HepG2 (cell line): ENCODE results near the gene ZNF669. TPM values are rescaled to one million over a fixed set of nuclear protein-coding genes. Genes with fewer than 3 reads are reported as not detected.
A peak's percentile ranks its signal among the peaks of the same experiment; 100 is the strongest.

Experiments used
- ATAC-seq: fragments of 200-7000 bp; cut with Tn5 transposase; 3 replicates; pipeline ENCODE4 v1.9.1; 2020; ENCODE audit warnings: mild to moderate bottlenecking, moderate library complexity
- BruUV-seq: library from RNA; stranded (reverse); fragments of 400-500 nt; replicated peaks from 2 replicates; lab custom pipeline; 2021; lab: Mats Ljungman, UMichigan
- CTCF ChIA-PET: fragments of 300-600 bp; formaldehyde crosslinking; extraction: SDS; loops from one replicate; lab custom pipeline; 2021; ENCODE audit warnings: low total read pairs, inconsistent platforms, low intra/inter-chr PET ratio; lab: Yijun Ruan, JAX
- POLR2A ChIA-PET: fragments of 350-600 bp; sonication (Branson Sonifier 250); formaldehyde crosslinking; loops from one replicate; lab custom pipeline; 2020; ENCODE audit warnings: antibody characterized with exemption, inconsistent platforms; lab: Yijun Ruan, JAX
- DNase-seq: peaks from one replicate; pipeline ENCODE4 v3.0.0-alpha.2; 2015; ENCODE audit warnings: low spot score
- FAIRE-seq: peaks from 3 replicates; lab custom pipeline; 2011; peaks lifted over from hg19 to GRCh38; lab: Jason Lieb, UNC
- H2AFZ ChIP-seq: one replicate; pipeline ENCODE4 v1.6.1; 2011; ENCODE audit warnings: low read length, inconsistent platforms
- H3K27ac ChIP-seq: fragments of 300-600 bp; 3 replicates; pipeline ENCODE4 v1.8.0; 2011; ENCODE audit warnings: mixed run types, mild to moderate bottlenecking, mixed read lengths, low read length, inconsistent platforms; ENCODE audit not compliant: insufficient read depth; ENCODE audit errors: extremely low read length
- H3K27me3 ChIP-seq, 2 experiments: fragments of 200-600 bp in 1 of 2; 2 replicates in 1 of 2; 3 replicates in 1 of 2; pipeline versions ENCODE4 v1.6.0 to v1.8.0; 2011; ENCODE audit warnings: low read length in 2 of 2, mild to moderate bottlenecking in 2 of 2, moderate library complexity in 2 of 2, inconsistent platforms in 1 of 2; ENCODE audit not compliant: insufficient read depth in 2 of 2, control insufficient read depth in 1 of 2
- H3K36me3 ChIP-seq, 2 experiments: fragments of 200-600 bp in 1 of 2; replicated peaks in 1 of 2; 2 replicates in 1 of 2; 3 replicates in 1 of 2; pipeline versions ENCODE4 v1.5.1 to v1.8.0; 2011; ENCODE audit warnings: low read length in 2 of 2, inconsistent platforms in 1 of 2; ENCODE audit not compliant: insufficient read depth in 2 of 2, control insufficient read depth in 1 of 2
- H3K4me1 ChIP-seq: 2 replicates; pipeline ENCODE4 v1.5.1; 2012; ENCODE audit warnings: low read length, inconsistent platforms; ENCODE audit not compliant: insufficient read depth
- H3K4me2 ChIP-seq: 2 replicates; pipeline ENCODE4 v1.6.0; 2011; ENCODE audit warnings: low read depth, low read length, inconsistent platforms
- H3K4me3 ChIP-seq, 3 experiments: fragments of 200-600 bp in 1 of 3; sonication (generic), shearing (Covaris generic) in 1 of 3; replicated peaks in 1 of 3; 2 replicates each; pipeline ENCODE4 v1.5.1; 2011 to 2016; ENCODE audit warnings: low read length in 3 of 3, inconsistent platforms in 2 of 3, low read depth in 2 of 3, mild to moderate bottlenecking in 2 of 3, control low read depth in 1 of 3, mixed read lengths in 1 of 3; ENCODE audit not compliant: insufficient read depth in 1 of 3
- H3K79me2 ChIP-seq: one replicate; pipeline ENCODE4 v1.6.1; 2011; ENCODE audit warnings: low read length, inconsistent platforms; ENCODE audit not compliant: insufficient read depth
- H3K9ac ChIP-seq: 2 replicates; pipeline ENCODE4 v1.6.0; 2011; ENCODE audit warnings: mild to moderate bottlenecking, low read depth, low read length, inconsistent platforms; ENCODE audit not compliant: insufficient read depth
- H3K9me3 ChIP-seq: 2 replicates; pipeline ENCODE4 v1.5.1; 2012; ENCODE audit warnings: mild to moderate bottlenecking, low read length
- H4K20me1 ChIP-seq: 2 replicates; pipeline ENCODE4 v1.6.0; 2011; ENCODE audit warnings: inconsistent platforms, mild to moderate bottlenecking, low read length, moderate library complexity; ENCODE audit not compliant: insufficient read depth
- DMAP1 ChIP-seq: IDR thresholded peaks from 2 replicates; pipeline ENCODE4 v1.6.1; 2016
- ELF1 ChIP-seq: sonication (generic); formaldehyde crosslinking; IDR thresholded peaks from 2 replicates; pipeline ENCODE4 v1.4.0; 2020; ENCODE audit warnings: missing genetic modification reagents
- GABPB1 ChIP-seq: IDR thresholded peaks from 2 replicates; pipeline ENCODE4 v1.6.1; 2016; ENCODE audit warnings: mild to moderate bottlenecking, missing genetic modification reagents, moderate library complexity, missing compliant biosample characterization
- HMGXB4 ChIP-seq, 2 experiments: sonication (generic) in 1 of 2; formaldehyde crosslinking in 1 of 2; IDR thresholded peaks; 2 replicates each; pipeline versions ENCODE4 v1.4.0 to v1.6.1; 2018 to 2020; ENCODE audit warnings: missing genetic modification reagents in 2 of 2, borderline replicate concordance in 1 of 2, low read depth in 1 of 2, mild to moderate bottlenecking in 1 of 2, missing biosample characterization in 1 of 2
- HOXA3 ChIP-seq: sonication (generic); formaldehyde crosslinking; IDR thresholded peaks from 2 replicates; pipeline ENCODE4 v1.5.0; 2020; ENCODE audit warnings: missing genetic modification reagents
- POGK ChIP-seq: sonication (generic); formaldehyde crosslinking; conservative IDR thresholded peaks from 2 replicates; pipeline ENCODE4 v1.8.0; 2022; ENCODE audit warnings: mild to moderate bottlenecking, moderate library complexity, missing genetic modification reagents
- SALL1 ChIP-seq: sonication (generic); formaldehyde crosslinking; IDR thresholded peaks from 2 replicates; pipeline ENCODE4 v1.8.0; 2022; ENCODE audit warnings: mild to moderate bottlenecking, missing genetic modification reagents
- SMAD1 ChIP-seq: sonication (generic); formaldehyde crosslinking; IDR thresholded peaks from 2 replicates; pipeline ENCODE4 v1.4.0; 2020; ENCODE audit warnings: missing genetic modification reagents, low read depth, mild to moderate bottlenecking, borderline replicate concordance
- SOX13 ChIP-seq, 3 experiments: fragments of 450-650 bp in 1 of 3; sonication (generic) in 1 of 3; formaldehyde crosslinking in 1 of 3; IDR thresholded peaks in 2 of 3; conservative IDR thresholded peaks in 1 of 3; 2 replicates each; pipeline versions ENCODE4 v1.5.0 to v1.6.1; 2016 to 2020; ENCODE audit warnings: antibody characterized with exemption in 1 of 3, mild to moderate bottlenecking in 1 of 3, missing compliant biosample characterization in 1 of 3, missing genetic modification reagents in 1 of 3, moderate library complexity in 1 of 3
- TFDP2 ChIP-seq: sonication (generic); formaldehyde crosslinking; IDR thresholded peaks from 2 replicates; pipeline ENCODE4 v1.4.0; 2020; ENCODE audit warnings: missing genetic modification reagents
- ZFP41 ChIP-seq: sonication (generic); formaldehyde crosslinking; IDR thresholded peaks from 2 replicates; pipeline ENCODE4 v1.4.0; 2020; ENCODE audit warnings: mild to moderate bottlenecking, missing genetic modification reagents, borderline replicate concordance
- ZFY ChIP-seq: sonication (generic); formaldehyde crosslinking; IDR thresholded peaks from 2 replicates; pipeline ENCODE4 v1.4.0; 2020; ENCODE audit warnings: missing genetic modification reagents
- ZMYM3 ChIP-seq: sonication (generic); formaldehyde crosslinking; IDR thresholded peaks from 2 replicates; pipeline ENCODE4 v1.5.1; 2020; ENCODE audit warnings: mild to moderate bottlenecking, missing genetic modification reagents
- ZMYM4 ChIP-seq: sonication (generic); formaldehyde crosslinking; IDR thresholded peaks from 2 replicates; pipeline ENCODE4 v1.8.1; 2023; ENCODE audit warnings: mild to moderate bottlenecking, missing genetic modification reagents
- ZNF614 ChIP-seq: IDR thresholded peaks from 2 replicates; pipeline ENCODE4 v1.6.1; 2018; ENCODE audit warnings: missing biosample characterization, missing genetic modification reagents, inconsistent platforms, borderline replicate concordance
- ZNF652 ChIP-seq: IDR thresholded peaks from 2 replicates; pipeline ENCODE4 v1.6.1; 2016; ENCODE audit warnings: low read depth, borderline replicate concordance
- ZNF792 ChIP-seq: IDR thresholded peaks from 2 replicates; pipeline ENCODE4 v1.6.1; 2016
- ZSCAN25 ChIP-seq: sonication (generic); formaldehyde crosslinking; IDR thresholded peaks from 2 replicates; pipeline ENCODE4 v1.8.0; 2022; ENCODE audit warnings: mild to moderate bottlenecking, missing genetic modification reagents
- WGBS: methylation state at CpG from one replicate; pipeline ENCODE4 v1.1.6; 2017; ENCODE audit warnings: low lambda C conversion rate; 5-methylcytosine and 5-hydroxymethylcytosine counted together
- in situ Hi-C: cut with HindIII; loops from 2 replicates; pipeline ENCODE4 v1.10.0; 2017; ENCODE audit warnings: low pct_unique_long_range_greater_than_20kb; ENCODE audit not compliant: extremely low pct_ligation_motif_present
- intact Hi-C: fragments of 100-400 bp; cut with micrococcal nuclease; formaldehyde crosslinking; loops from one replicate; pipeline ENCODE4 v1.10.0; 2022; ENCODE audit not compliant: unreplicated experiment
- polyA plus RNA-seq, 8 experiments: library from polyadenylated mRNA; depleted of rRNA in 3 of 8; stranded (reverse) in 7 of 8; unstranded in 1 of 8; fragments of >200 nt; fragmentation: Illumina TruSeq in 4 of 8; extraction: Trizol in 4 of 8; gene quantifications; 2 replicates each; pipeline versions ENCODE4 v1.2.1 to v1.2.3, GENCODE V29; 2011 to 2016; ENCODE audit warnings: low read depth in 4 of 8, missing spikeins in 1 of 8, mixed read lengths in 1 of 8; ENCODE audit not compliant: insufficient read depth in 1 of 8
- total RNA-seq, 5 experiments: library from RNA; depleted of rRNA; stranded (reverse); fragments of >200 nt; fragmentation: Illumina TruSeq; extraction: Trizol; gene quantifications; 2 replicates each; pipeline ENCODE4 v1.2.3, GENCODE V29; 2016; ENCODE audit warnings: low read depth in 1 of 5

The ZNF669 gene
- total and polyA plus RNA-seq, 2 of the 13 experiments (the other 11 are each of a cell fraction or from before 2014, with no cell fraction given): 3.1 to 14.6 TPM

- peaks cover 40% of the 10 kb centered on the region for H3K4me1 ChIP-seq
- intact Hi-C loops: loop anchor here (1.0 to 2.0 kb wide), 2 partner anchors 26 to 148 kb away; partner anchors contain the start of genes AHCTF1 and ZNF669
- DNase-seq: peak; percentile 88
- in situ Hi-C loops: no loop called here
- no TSS peak for BruUV-seq
- H3K27ac ChIP-seq: peak within 1 kb of the TSS; percentile 90
- no peaks in the 10 kb centered on the region for H3K9me3 ChIP-seq
- peaks cover 9% of the 10 kb centered on the region for H4K20me1 ChIP-seq
- no peaks in the 10 kb centered on the region; a peak in 1 of 5 replicates for H3K27me3 ChIP-seq
- H2AFZ ChIP-seq: no peak within 1 kb of the TSS
- POLR2A ChIA-PET: interaction anchor here (1.0 to 1.8 kb wide), 4 partner anchors 10 to 36 kb away, joined by 3 to 6 read pairs (median 4); no protein-coding TSS in a partner anchor
- no peaks in the 10 kb centered on the region for H3K36me3 ChIP-seq
- ATAC-seq: peak; percentile 97
- 53% methylated on average over 46 of the region's 57 CpGs for WGBS
- H3K9ac ChIP-seq: peak within 1 kb of the TSS; percentile 87
- H3K4me2 ChIP-seq: peak within 1 kb of the TSS; percentile 65
- peaks cover 47% of the 10 kb centered on the region for H3K79me2 ChIP-seq
- peak; percentile 59 for FAIRE-seq
- CTCF ChIA-PET: no interaction called here
- H3K4me3 ChIP-seq: peak within 1 kb of the TSS; percentile 78 to 86 (median 82)
- TF ChIP-seq SMAD1 (CRISPR knock-in tag) (0 out of 2 replicates have a peak, but pooled peaks have one; percentile 32), ZNF792 (0 out of 2 replicates have a peak, but pooled peaks have one; percentile 27), HOXA3 (CRISPR knock-in tag) (peak; percentile 38; the same call in 1 of the 2 replicates), ZMYM4 (peak; percentile 72), SOX13 (IDR thresholded peaks at IDR 0.05) (no peak), SOX13 (CRISPR knock-in tag; conservative IDR thresholded peaks at IDR 0.05 in 1 of 2, IDR thresholded peaks at IDR 0.05 in 1 of 2) (0 out of 4 replicates have a peak, but pooled peaks of 1 of the 2 experiments have one; percentile 10), SALL1 (peak; percentile 53; the same call in 1 of the 2 replicates), ZNF614 (CRISPR knock-in tag) (peak; percentile 68), ZNF652 (CRISPR knock-in tag) (no peak), DMAP1 (CRISPR knock-in tag) (peak; percentile 52; the same call in 1 of the 2 replicates), GABPB1 (CRISPR knock-in tag) (peak; percentile 88), ZMYM3 (CRISPR knock-in tag) (no peak), POGK (CRISPR knock-in tag) (0 out of 2 replicates have a peak, but pooled peaks have one; percentile 38), TFDP2 (CRISPR knock-in tag) (peak; percentile 74), ELF1 (CRISPR knock-in tag) (peak; percentile 76), ZFP41 (CRISPR knock-in tag) (peak; percentile 34; the same call in 1 of the 2 replicates), ZSCAN25 (CRISPR knock-in tag) (no peak), ZFY (CRISPR knock-in tag) (peak; percentile 42; the same call in 1 of the 2 replicates), HMGXB4 (CRISPR knock-in tag; IDR thresholded peaks at IDR 0.05; ENCODE audit: borderline replicate concordance in 1 of 2, low read depth in 1 of 2) (peak in 1 of 2 experiments; percentile 31; a peak in 2 of 4 replicates)
Observed at GRCh38 chr1:247078258-247079140, 25.7 kb downstream of the ZNF669 start, which contains the start of gene ZNF670. Gene ZNF670 (minus strand): TSS chr1:247078811. CDS start chr1:247078596, 215 bp downstream.
